Measurements from ENCODE around the gene NTHL1.

DNA sequence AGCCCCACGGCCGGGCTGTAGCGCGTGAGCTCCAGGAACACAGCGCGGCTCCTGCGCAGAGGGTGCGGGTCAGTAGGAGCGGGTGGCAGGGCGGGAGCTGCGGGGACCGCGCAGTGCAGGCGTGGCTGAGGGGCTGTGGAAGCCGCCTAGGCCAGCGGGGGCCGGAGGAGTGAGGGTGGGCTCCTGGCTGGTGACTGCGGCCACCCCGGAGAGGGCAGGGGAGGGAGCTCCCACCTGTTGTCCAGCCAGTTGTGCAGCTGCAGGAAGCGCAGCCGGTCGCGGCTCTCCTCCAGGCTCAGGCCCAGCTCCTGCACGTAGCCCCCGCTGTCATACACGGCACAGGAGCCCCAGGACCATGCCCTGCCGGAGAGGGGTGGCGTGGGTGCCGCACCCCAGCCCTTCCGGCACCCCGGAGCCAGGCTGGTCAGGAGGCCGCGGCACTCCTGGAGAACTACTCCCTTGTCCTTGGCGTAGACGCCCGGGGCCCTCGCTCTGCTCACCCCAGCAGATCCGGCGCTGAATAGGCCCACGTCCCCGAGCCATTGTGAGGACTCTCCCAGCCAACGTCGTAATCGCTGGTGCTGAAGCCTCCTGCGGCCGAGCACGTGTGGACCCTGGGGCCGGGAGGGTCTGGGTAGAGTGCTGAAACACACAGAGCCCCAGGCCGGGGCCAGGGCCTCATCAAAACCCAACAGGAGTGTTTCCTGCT lies 44.1 kb upstream of the NTHL1 start:
- TF ChIP-seq, protein P1, sequence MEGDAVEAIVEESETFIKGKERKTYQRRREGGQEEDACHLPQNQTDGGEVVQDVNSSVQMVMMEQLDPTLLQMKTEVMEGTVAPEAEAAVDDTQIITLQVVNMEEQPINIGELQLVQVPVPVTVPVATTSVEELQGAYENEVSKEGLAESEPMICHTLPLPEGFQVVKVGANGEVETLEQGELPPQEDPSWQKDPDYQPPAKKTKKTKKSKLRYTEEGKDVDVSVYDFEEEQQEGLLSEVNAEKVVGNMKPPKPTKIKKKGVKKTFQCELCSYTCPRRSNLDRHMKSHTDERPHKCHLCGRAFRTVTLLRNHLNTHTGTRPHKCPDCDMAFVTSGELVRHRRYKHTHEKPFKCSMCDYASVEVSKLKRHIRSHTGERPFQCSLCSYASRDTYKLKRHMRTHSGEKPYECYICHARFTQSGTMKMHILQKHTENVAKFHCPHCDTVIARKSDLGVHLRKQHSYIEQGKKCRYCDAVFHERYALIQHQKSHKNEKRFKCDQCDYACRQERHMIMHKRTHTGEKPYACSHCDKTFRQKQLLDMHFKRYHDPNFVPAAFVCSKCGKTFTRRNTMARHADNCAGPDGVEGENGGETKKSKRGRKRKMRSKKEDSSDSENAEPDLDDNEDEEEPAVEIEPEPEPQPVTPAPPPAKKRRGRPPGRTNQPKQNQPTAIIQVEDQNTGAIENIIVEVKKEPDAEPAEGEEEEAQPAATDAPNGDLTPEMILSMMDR (IDR thresholded peaks at IDR 0.05) = no peak
- TF ChIP-seq EP300 (IDR thresholded peaks at IDR 0.05) (no peak), POLR2A (IDR thresholded peaks at IDR 0.05) (no peak)

Measured in ovary (tissue), 3 donors.